WERI-Rb-1 (cell line): Measurements from ENCODE around the gene RHOV.
"Not testable (repeated sequence)": the region's sequence is repeated elsewhere in the genome, so short reads cannot be mapped to it uniquely, and the experiment has no call there.

Source experiments
- DNase-seq: peaks from one replicate; pipeline ENCODE4 v3.0.0-alpha.2; 2020
- H3K27ac ChIP-seq: fragments of 250-450 bp; sonication (Bioruptor Pico); 2 replicates; pipeline ENCODE4 v1.5.1; 2020; ENCODE audit warnings: mild to moderate bottlenecking, moderate library complexity
- H3K27me3 ChIP-seq: fragments of 250-450 bp; sonication (Bioruptor Pico); 2 replicates; pipeline ENCODE4 v1.5.1; 2021; ENCODE audit warnings: mild to moderate bottlenecking, low read depth, moderate library complexity; ENCODE audit not compliant: insufficient read depth, severe bottlenecking
- H3K36me3 ChIP-seq: fragments of 250-450 bp; sonication (Bioruptor Pico); 2 replicates; pipeline ENCODE4 v1.5.1; 2020; ENCODE audit warnings: mild to moderate bottlenecking, moderate library complexity
- H3K4me3 ChIP-seq: 2 replicates; pipeline ENCODE4 v1.5.1; 2011; ENCODE audit warnings: low read depth, mild to moderate bottlenecking, control low read depth, low read length
- H3K9me3 ChIP-seq: fragments of 250-450 bp; sonication (Bioruptor Pico); 2 replicates; pipeline ENCODE4 v1.5.1; 2021; ENCODE audit warnings: mild to moderate bottlenecking, moderate library complexity; ENCODE audit not compliant: severe bottlenecking
- TF ChIP-seq, protein P1 (sequence below): IDR thresholded peaks from 2 replicates; pipeline ENCODE4 v1.5.1; 2011; ENCODE audit warnings: low read depth, mild to moderate bottlenecking, control low read depth, inconsistent platforms, low read length

Gene RHOV

GRCh38 chr15:40863660-40864270 is 10.3 kb downstream of the RHOV start:
- no peak for DNase-seq
- no peaks in the 10 kb centered on the region for H3K36me3 ChIP-seq
- peak overlapping the region; percentile 44; the same call in 1 of the 2 replicates for H3K27ac ChIP-seq
- no peaks in the 10 kb centered on the region for H3K27me3 ChIP-seq
- no peak overlapping the region for H3K4me3 ChIP-seq
- TF ChIP-seq, protein P1, sequence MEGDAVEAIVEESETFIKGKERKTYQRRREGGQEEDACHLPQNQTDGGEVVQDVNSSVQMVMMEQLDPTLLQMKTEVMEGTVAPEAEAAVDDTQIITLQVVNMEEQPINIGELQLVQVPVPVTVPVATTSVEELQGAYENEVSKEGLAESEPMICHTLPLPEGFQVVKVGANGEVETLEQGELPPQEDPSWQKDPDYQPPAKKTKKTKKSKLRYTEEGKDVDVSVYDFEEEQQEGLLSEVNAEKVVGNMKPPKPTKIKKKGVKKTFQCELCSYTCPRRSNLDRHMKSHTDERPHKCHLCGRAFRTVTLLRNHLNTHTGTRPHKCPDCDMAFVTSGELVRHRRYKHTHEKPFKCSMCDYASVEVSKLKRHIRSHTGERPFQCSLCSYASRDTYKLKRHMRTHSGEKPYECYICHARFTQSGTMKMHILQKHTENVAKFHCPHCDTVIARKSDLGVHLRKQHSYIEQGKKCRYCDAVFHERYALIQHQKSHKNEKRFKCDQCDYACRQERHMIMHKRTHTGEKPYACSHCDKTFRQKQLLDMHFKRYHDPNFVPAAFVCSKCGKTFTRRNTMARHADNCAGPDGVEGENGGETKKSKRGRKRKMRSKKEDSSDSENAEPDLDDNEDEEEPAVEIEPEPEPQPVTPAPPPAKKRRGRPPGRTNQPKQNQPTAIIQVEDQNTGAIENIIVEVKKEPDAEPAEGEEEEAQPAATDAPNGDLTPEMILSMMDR = no peak
- H3K9me3 ChIP-seq = no peaks in the 10 kb centered on the region

- not testable (repeated sequence) for H3K9me3 ChIP-seq, H3K36me3 ChIP-seq, H3K27me3 ChIP-seq, H3K27ac ChIP-seq, H3K4me3 ChIP-seq, DNase-seq
Measured at GRCh38 chr15:40861147-40861546, 12.9 kb downstream of the RHOV start.

- Histone ChIP-seq H3K36me3 (no peaks in the 10 kb centered on the region), H3K27ac (no peak overlapping the region), H3K27me3 (no peaks in the 10 kb centered on the region), H3K4me3 (no peak overlapping the region), H3K9me3 (no peaks in the 10 kb centered on the region)
- TF ChIP-seq, protein P1 = peak; percentile 98
- DNase-seq = peak; percentile 93
Measured at GRCh38 chr15:40859206-40859851, 14.7 kb downstream of the RHOV start.

DNA sequence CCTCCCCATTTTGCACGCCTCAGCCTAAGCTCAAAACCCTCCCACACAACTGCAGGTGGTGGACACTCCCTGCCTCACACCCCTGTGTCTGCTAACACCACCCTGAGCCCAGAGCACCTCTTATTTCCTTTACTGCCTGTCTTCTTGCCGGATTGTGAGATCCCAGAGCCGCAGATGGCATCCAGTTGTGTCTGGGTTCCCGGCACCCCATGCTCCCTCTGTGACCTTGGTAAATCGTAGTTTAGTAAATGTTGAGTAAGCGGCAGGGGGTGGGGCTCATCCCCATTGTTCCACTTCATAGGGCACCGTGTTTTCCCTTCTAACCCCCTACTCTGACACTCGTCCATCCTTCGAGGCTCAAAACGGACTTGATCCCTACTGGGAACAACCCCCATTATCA is 15.3 kb downstream of the RHOV start:
- TF ChIP-seq, protein P1 = no peak
- no peak overlapping the region for H3K27ac ChIP-seq
- H3K4me3 ChIP-seq = no peak overlapping the region

DNA sequence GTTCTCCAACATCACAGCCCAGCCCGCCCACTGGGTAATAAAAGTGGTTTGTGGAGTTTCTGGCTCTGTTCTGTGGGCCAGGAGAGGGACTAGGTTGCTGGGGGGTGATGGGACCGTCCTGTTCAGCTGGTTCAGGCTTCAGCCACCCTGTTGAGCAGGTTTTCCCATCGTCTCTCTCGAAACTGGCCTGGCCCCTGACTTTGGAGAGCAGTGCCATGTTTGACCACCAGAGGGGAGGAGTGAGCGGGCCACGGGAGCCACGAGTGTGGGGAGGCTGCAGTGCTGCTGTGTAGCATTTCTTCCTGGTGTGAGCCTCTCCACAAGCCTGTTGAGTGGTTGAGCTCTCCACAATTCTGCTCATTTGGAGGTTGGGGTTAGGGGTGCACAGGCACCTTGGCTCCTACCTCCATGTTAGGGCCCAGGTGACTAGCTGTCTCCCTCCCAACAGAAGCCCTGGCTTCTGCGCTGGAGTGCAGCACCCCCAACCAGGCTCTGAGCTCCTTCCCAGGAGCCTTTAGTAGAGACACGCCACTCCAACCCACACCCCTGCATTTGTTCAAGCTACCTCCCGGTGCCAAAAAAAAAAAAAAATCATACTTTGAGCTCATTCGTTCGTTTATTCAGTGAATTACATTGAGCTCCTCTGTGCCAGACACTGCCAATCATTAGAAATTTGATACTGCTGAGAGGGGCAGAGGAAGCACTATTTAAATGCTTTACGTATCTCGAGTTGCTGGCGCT is 16.3 kb downstream of the RHOV start:
- Histone ChIP-seq H3K9me3 (no peaks in the 10 kb centered on the region), H3K36me3 (no peaks in the 10 kb centered on the region), H3K27ac (peak overlapping the region; percentile 45; the same call in 1 of the 2 replicates), H3K27me3 (no peaks in the 10 kb centered on the region), H3K4me3 (no peak overlapping the region)
- peak; percentile 83 for DNase-seq
- TF ChIP-seq, protein P1 = peak; percentile 96

More for the DNA sequence above, 15.3 kb downstream of the RHOV start:
- Histone ChIP-seq H3K36me3 (no peaks in the 10 kb centered on the region), H3K9me3 (no peaks in the 10 kb centered on the region), H3K27me3 (no peaks in the 10 kb centered on the region)
- DNase-seq = no peak

GRCh38 chr15:40856746-40857145 is 17.3 kb downstream of the RHOV start:
- no peak for DNase-seq
- no peaks in the 10 kb centered on the region for H3K27me3 ChIP-seq
- H3K36me3 ChIP-seq = no peaks in the 10 kb centered on the region
- no peaks in the 10 kb centered on the region for H3K9me3 ChIP-seq
- no peak overlapping the region for H3K27ac ChIP-seq
- H3K4me3 ChIP-seq = no peak overlapping the region
- TF ChIP-seq, protein P1 = no peak
